OCI-LY7 (cell line): Measurements from ENCODE around the gene ASPM. TPM values are rescaled to one million over a fixed set of nuclear protein-coding genes. Genes with fewer than 3 reads are reported as not detected.

ENCODE experiments used
- BruUV-seq: library from RNA; stranded (reverse); fragments of 400-500 nt; replicated peaks from 2 replicates; lab custom pipeline; 2021; lab: Mats Ljungman, UMichigan
- CTCF ChIA-PET: fragments of 300-600 bp; sonication (Branson Sonifier 250); formaldehyde crosslinking; loops from one replicate; lab custom pipeline; 2022; ENCODE audit warnings: antibody characterized with exemption; ENCODE audit not compliant: unreplicated experiment; lab: Charles Lee
- POLR2A ChIA-PET: fragments of 300-600 bp; sonication (Branson Sonifier 250); formaldehyde crosslinking; loops from one replicate; lab custom pipeline; 2022; ENCODE audit warnings: antibody characterized with exemption; lab: Charles Lee
- DNase-seq: peaks from one replicate; pipeline ENCODE4 v3.0.0-alpha.2; 2015; ENCODE audit warnings: low spot score
- H2AFZ ChIP-seq: fragments of 200-600 bp; sonication (generic), shearing (Covaris generic); 2 replicates; pipeline ENCODE4 v1.6.1; 2014; ENCODE audit warnings: mild to moderate bottlenecking, antibody characterized with exemption, low read length, moderate library complexity
- H3K27ac ChIP-seq: fragments of 200-600 bp; sonication (generic); 2 replicates; pipeline ENCODE4 v1.5.1; 2014; ENCODE audit warnings: mixed run types, low read depth, mild to moderate bottlenecking, moderate library complexity, low read length, inconsistent platforms; ENCODE audit not compliant: poor library complexity, severe bottlenecking
- H3K36me3 ChIP-seq: fragments of 200-600 bp; sonication (generic); 2 replicates; pipeline ENCODE4 v1.6.1; 2014; ENCODE audit warnings: mild to moderate bottlenecking, antibody characterized with exemption, low read length, moderate library complexity, mixed read lengths; ENCODE audit not compliant: insufficient read depth
- H3K4me1 ChIP-seq: fragments of 200-600 bp; sonication (generic); 2 replicates; pipeline ENCODE4 v1.5.1; 2014; ENCODE audit warnings: mild to moderate bottlenecking, low read length; ENCODE audit not compliant: insufficient read depth, poor library complexity, severe bottlenecking
- H3K4me2 ChIP-seq: fragments of 200-600 bp; sonication (generic); 2 replicates; pipeline ENCODE4 v1.6.1; 2014; ENCODE audit warnings: mild to moderate bottlenecking, low read length
- H3K4me3 ChIP-seq: fragments of 200-600 bp; sonication (generic); 2 replicates; pipeline ENCODE4 v1.5.1; 2014; ENCODE audit warnings: mild to moderate bottlenecking, low read depth, low read length; ENCODE audit not compliant: poor library complexity, severe bottlenecking
- H3K79me2 ChIP-seq: fragments of 200-600 bp; sonication (generic); 2 replicates; pipeline ENCODE4 v1.6.1; 2016; ENCODE audit warnings: low read depth, mild to moderate bottlenecking, low read length, moderate library complexity, mixed read lengths; ENCODE audit not compliant: insufficient read depth
- H3K9me2 ChIP-seq: fragments of 200-600 bp; sonication (generic); 2 replicates; pipeline ENCODE4 v1.6.1; 2016; ENCODE audit warnings: mild to moderate bottlenecking, low read length, mixed read lengths; ENCODE audit not compliant: insufficient read depth
- H3K9me3 ChIP-seq: fragments of 200-600 bp; sonication (generic); 2 replicates; pipeline ENCODE4 v1.6.1; 2014; ENCODE audit warnings: mild to moderate bottlenecking, mixed run types, low read length, mixed read lengths
- H4K20me1 ChIP-seq: fragments of 200-600 bp; sonication (generic); 2 replicates; pipeline ENCODE4 v1.6.1; 2014; ENCODE audit warnings: mild to moderate bottlenecking, antibody characterized with exemption, low read length, moderate library complexity, mixed read lengths; ENCODE audit not compliant: insufficient read depth
- CTCF ChIP-seq: fragments of 200-600 bp; sonication (generic); conservative IDR thresholded peaks from 2 replicates; pipeline ENCODE4 v1.5.1; 2014; ENCODE audit warnings: mild to moderate bottlenecking, antibody characterized with exemption, low read length, moderate library complexity, mixed read lengths
- EZH2phosphoT487 ChIP-seq: fragments of 200-600 bp; sonication (generic); IDR thresholded peaks from 2 replicates; pipeline ENCODE4 v1.6.1; 2018; ENCODE audit warnings: low read depth, borderline replicate concordance, mild to moderate bottlenecking, mixed run types, antibody characterized with exemption, low read length, moderate library complexity, mixed read lengths
- intact Hi-C: fragments of 100-400 bp; cut with micrococcal nuclease; formaldehyde crosslinking; loops from one replicate; pipeline ENCODE4 v1.10.0; 2022; ENCODE audit not compliant: unreplicated experiment
- total RNA-seq, 2 experiments: library from RNA; depleted of rRNA in 1 of 2; stranded (reverse); fragments of >200 nt in 1 of 2; shearing (Covaris generic) in 1 of 2; gene quantifications; 2 replicates each; pipeline ENCODE4 v1.2.3, GENCODE V29; 2014 to 2022

ASPM gene
- total RNA-seq, 2 experiments from 2014 or later = 76.8 to 88.6 TPM

GRCh38 chr1:197170538-197170937 lies 24.1 kb upstream of the ASPM start:
- no TSS peak for BruUV-seq
- ChIA-PET POLR2A (no interaction called here), CTCF (no interaction called here)

GRCh38 chr1:197159461-197159860 lies 13.0 kb upstream of the ASPM start:
- no peaks in the 10 kb centered on the region for H3K79me2 ChIP-seq
- no peak for DNase-seq
- no peak overlapping the region for H3K4me3 ChIP-seq
- H3K27ac ChIP-seq = no peak overlapping the region
- TF ChIP-seq CTCF (no peak), EZH2phosphoT487 (no peak)
- H2AFZ ChIP-seq = no peak overlapping the region
- intact Hi-C loops = no loop called here
- H3K9me2 ChIP-seq = no peaks in the 10 kb centered on the region
- POLR2A ChIA-PET = interaction anchor here (0.6 kb wide), 1 partner anchor 151 kb away, joined by 3 read pairs; no protein-coding TSS in a partner anchor
- H3K9me3 ChIP-seq = no peaks in the 10 kb centered on the region
- no TSS peak for BruUV-seq
- H3K36me3 ChIP-seq = peaks cover 22% of the 10 kb centered on the region; the same call in 1 of the 2 replicates
- no peaks in the 10 kb centered on the region for H3K4me1 ChIP-seq
- H3K4me2 ChIP-seq = no peak overlapping the region
- CTCF ChIA-PET = no interaction called here
- no peaks in the 10 kb centered on the region for H4K20me1 ChIP-seq

More at GRCh38 chr1:197170538-197170937, 24.1 kb upstream of the ASPM start:
- H3K36me3 ChIP-seq = peaks cover 70% of the 10 kb centered on the region
- H3K27ac ChIP-seq = no peak overlapping the region
- TF ChIP-seq EZH2phosphoT487 (no peak), CTCF (no peak)
- intact Hi-C loops = no loop called here
- DNase-seq = no peak
- no peak overlapping the region for H3K4me2 ChIP-seq
- no peaks in the 10 kb centered on the region for H3K9me3 ChIP-seq
- no peaks in the 10 kb centered on the region for H3K79me2 ChIP-seq
- no peaks in the 10 kb centered on the region for H3K4me1 ChIP-seq
- H3K9me2 ChIP-seq = no peaks in the 10 kb centered on the region
- H4K20me1 ChIP-seq = no peaks in the 10 kb centered on the region
- no peak overlapping the region for H3K4me3 ChIP-seq
- no peak overlapping the region for H2AFZ ChIP-seq

GRCh38 chr1:197156692-197157091 lies 10.2 kb upstream of the ASPM start:
- POLR2A ChIA-PET = interaction anchor here (0.9 kb wide), 1 partner anchor 20 kb away, joined by 3 read pairs; no protein-coding TSS in a partner anchor
- Histone ChIP-seq H3K36me3 (peaks cover 17% of the 10 kb centered on the region; the same call in 1 of the 2 replicates), H4K20me1 (no peaks in the 10 kb centered on the region), H3K9me3 (no peaks in the 10 kb centered on the region), H3K79me2 (no peaks in the 10 kb centered on the region), H3K4me1 (no peaks in the 10 kb centered on the region), H3K27ac (no peak overlapping the region), H3K9me2 (no peaks in the 10 kb centered on the region), H3K4me2 (no peak overlapping the region), H3K4me3 (no peak overlapping the region), H2AFZ (no peak overlapping the region)
- no peak for TF ChIP-seq EZH2phosphoT487
- TF ChIP-seq CTCF = peak; percentile 49; the same call in 1 of the 2 replicates
- BruUV-seq = no TSS peak
- intact Hi-C loops = no loop called here
- CTCF ChIA-PET = no interaction called here
- DNase-seq = no peak
